Measurements from ENCODE around the gene DNASE1L3. TPM values are rescaled to one million over a fixed set of nuclear protein-coding genes. Genes with fewer than 3 reads are reported as not detected.

DNASE1L3 gene
- total and polyA plus RNA-seq, 2 of the 4 experiments (the other 2 are of a cell fraction): not detected

GRCh38 chr3:58170376-58170775 lies 40.4 kb downstream of the DNASE1L3 start:
- intact Hi-C loops (cut with micrococcal nuclease): no loop called here
- H2AFZ ChIP-seq (replicated peaks; ENCODE audit: low read length, poor library complexity): no peak overlapping the region
- H3K4ac ChIP-seq (ENCODE audit: low read depth, low read length): no peak overlapping the region
- POLR2A ChIA-PET (ENCODE audit: unreplicated experiment): no interaction called here
- no peak overlapping the region for H4K5ac ChIP-seq (ENCODE audit: low read depth, low read length)
- H2BK120ac ChIP-seq (ENCODE audit: low read depth, low read length): no peak overlapping the region
- no peak overlapping the region for H2AK5ac ChIP-seq (ENCODE audit: low read depth, low read length)
- CTCF ChIA-PET: no interaction called here
- H3K27ac ChIP-seq (ENCODE audit: insufficient read depth, low read length): no peak overlapping the region
- TF ChIP-seq NFE2L2 (IDR thresholded peaks at IDR 0.05; ENCODE audit: low read depth, low read length) (no peak), RAD21 (IDR thresholded peaks at IDR 0.05; ENCODE audit: low read length) (no peak), MXI1 (IDR thresholded peaks at IDR 0.05; ENCODE audit: borderline replicate concordance, low read depth, low read length) (no peak), SMC3 (IDR thresholded peaks at IDR 0.05; ENCODE audit: low read depth, low read length) (no peak), POLR2A (IDR thresholded peaks at IDR 0.05; ENCODE audit: low read depth, low read length) (no peak), CEBPB (IDR thresholded peaks at IDR 0.05; ENCODE audit: low read depth, low read length) (no peak), RFX5 (IDR thresholded peaks at IDR 0.05; ENCODE audit: low read depth, low read length) (no peak)
- no peak overlapping the region for H3K14ac ChIP-seq (replicated peaks; ENCODE audit: low read depth, low read length)
- peaks cover 11% of the 10 kb centered on the region for H4K20me1 ChIP-seq (ENCODE audit: insufficient read depth, low read length)
- H3K36me3 ChIP-seq (ENCODE audit: control insufficient read depth, insufficient read depth, low read length): peaks cover 42% of the 10 kb centered on the region
- no peak overlapping the region for H2BK5ac ChIP-seq (ENCODE audit: low read depth, low read length, poor library complexity, severe bottlenecking)
- DNase-seq (no peak), ATAC-seq (ENCODE audit: low read depth) (no peak)
- no peak overlapping the region for H3K4me2 ChIP-seq (ENCODE audit: low read depth, low read length)
- no TSS peak for BruUV-seq (replicated peaks)
- H2AK9ac ChIP-seq (replicated peaks; ENCODE audit: low read depth, low read length, poor library complexity): no peak overlapping the region
- H3K56ac ChIP-seq (ENCODE audit: extremely low read depth, insufficient read depth, low read length): no peak overlapping the region
- H3K27me3 ChIP-seq (ENCODE audit: control insufficient read depth, insufficient read depth, low read length): no peaks in the 10 kb centered on the region
- H2BK20ac ChIP-seq (ENCODE audit: low read depth, low read length): no peak overlapping the region
- peaks cover 8% of the 10 kb centered on the region; the same call in 1 of the 2 replicates for H3K9me1 ChIP-seq (ENCODE audit: insufficient read depth, low read length)
- in situ Hi-C loops (cut with MboI; ENCODE audit: low sequenced_read_pairs): no loop called here
- peaks cover 6% of the 10 kb centered on the region for H3K4me1 ChIP-seq (ENCODE audit: control insufficient read depth, insufficient read depth, low read length)
- H4K91ac ChIP-seq (ENCODE audit: insufficient read depth, low read depth, low read length): no peak overlapping the region
- dilution Hi-C loops (cut with HindIII; ENCODE audit: low sequenced_read_pairs, unreplicated experiment): no loop called here
- peaks cover 6 to 26% of the 10 kb centered on the region in 2 experiments; a peak in 3 of 4 replicates for H3K79me1 ChIP-seq (ENCODE audit: low read depth in 1 of 2, low read length in 2 of 2)
- H3K9me3 ChIP-seq (ENCODE audit: control insufficient read depth, insufficient read depth, low read length): no peaks in the 10 kb centered on the region
- no peak overlapping the region for H3K18ac ChIP-seq (ENCODE audit: low read depth, low read length)
- no peak overlapping the region for H4K8ac ChIP-seq (ENCODE audit: low read depth in 2 of 2, low read length in 2 of 2)
- no peak overlapping the region for H3K4me3 ChIP-seq (ENCODE audit: insufficient read depth, low read depth, low read length)
- WGBS, 2 experiments (ENCODE audit: extremely low coverage in 2 of 2, insufficient read length in 1 of 2): 85% methylated on average over 4 of the region's 11 CpGs; no CpG with 5 or more reads in 1 of the 2 experiments
- no peak overlapping the region for H3K9ac ChIP-seq (ENCODE audit: low read depth, low read length)
- no peak overlapping the region for H3K23ac ChIP-seq (ENCODE audit: low read depth, low read length)
- no peak overlapping the region for H2BK15ac ChIP-seq (ENCODE audit: low read depth, low read length)

Measured in IMR-90 (cell line).